Activated naive CD4-positive, alpha-beta T cell treated with anti-CD3 and anti-CD28 coated beads, Interleukin-2, amount 50 U/mL, for 24 hours (primary cell): ENCODE measurements around the gene IFITM2.
A peak's percentile ranks its signal among the peaks of the same experiment; 100 is the strongest.
"Not testable (repeated sequence)": the region's sequence is repeated elsewhere in the genome, so short reads cannot be mapped to it uniquely, and the experiment has no call there.

ENCODE experiments used
- H3K27ac Mint-ChIP-seq: one replicate; pipeline ENCODE4 v1.8.0; 2021; ENCODE audit warnings: mild to moderate bottlenecking, mixed read lengths
- H3K27me3 Mint-ChIP-seq: one replicate; pipeline ENCODE4 v1.8.0; 2021; ENCODE audit warnings: mixed read lengths
- H3K36me3 Mint-ChIP-seq: one replicate; pipeline ENCODE4 v1.8.0; 2021; ENCODE audit warnings: mixed read lengths
- H3K4me1 Mint-ChIP-seq: one replicate; pipeline ENCODE4 v1.8.0; 2021; ENCODE audit warnings: mixed read lengths
- H3K4me3 Mint-ChIP-seq: one replicate; pipeline ENCODE4 v1.8.0; 2021; ENCODE audit warnings: mild to moderate bottlenecking, mixed read lengths
- H3K9me3 Mint-ChIP-seq: one replicate; pipeline ENCODE4 v1.8.0; 2021; ENCODE audit warnings: mixed read lengths

IFITM2 gene

GRCh38 chr11:307766-308708, at the start of gene IFITM2:
Gene IFITM2, plus strand, starts transcription at chr11:307816. Its CDS starts 377 bp downstream, at chr11:308193.
- H3K9me3 Mint-ChIP-seq, H3K36me3 Mint-ChIP-seq, H3K27me3 Mint-ChIP-seq: not testable (repeated sequence)
- H3K27ac Mint-ChIP-seq = peak within 1 kb of the TSS; percentile 99
- peak within 1 kb of the TSS; percentile 94 for H3K4me3 Mint-ChIP-seq
- peaks cover 59% of the 10 kb centered on the region for H3K4me1 Mint-ChIP-seq

- no peaks in the 10 kb centered on the region for H3K27me3 Mint-ChIP-seq
- H3K4me3 Mint-ChIP-seq = no peak overlapping the region
- no peaks in the 10 kb centered on the region for H3K36me3 Mint-ChIP-seq
- H3K27ac Mint-ChIP-seq = no peak overlapping the region
- H3K4me1 Mint-ChIP-seq = no peaks in the 10 kb centered on the region
- no peaks in the 10 kb centered on the region for H3K9me3 Mint-ChIP-seq
Measured at GRCh38 chr11:259413-259812, 48.2 kb upstream of the IFITM2 start.

- Mint-ChIP-seq H3K9me3 (no peaks in the 10 kb centered on the region), H3K36me3 (no peaks in the 10 kb centered on the region), H3K4me1 (peaks cover 8% of the 10 kb centered on the region), H3K4me3 (no peak overlapping the region), H3K27ac (no peak overlapping the region), H3K27me3 (no peaks in the 10 kb centered on the region)
Measured at GRCh38 chr11:261624-262023, 46.0 kb upstream of the IFITM2 start.

GRCh38 chr11:266676-267439, 40.8 kb upstream of the IFITM2 start:
- Mint-ChIP-seq H3K27ac (peak overlapping the region; percentile 98), H3K4me1 (peaks cover 44% of the 10 kb centered on the region), H3K9me3 (no peaks in the 10 kb centered on the region), H3K27me3 (no peaks in the 10 kb centered on the region), H3K4me3 (peak overlapping the region; percentile 74), H3K36me3 (no peaks in the 10 kb centered on the region)

- Mint-ChIP-seq H3K27me3 (no peaks in the 10 kb centered on the region), H3K36me3 (no peaks in the 10 kb centered on the region), H3K27ac (peak overlapping the region; percentile 98), H3K4me3 (peak overlapping the region; percentile 93), H3K4me1 (peaks cover 44% of the 10 kb centered on the region), H3K9me3 (no peaks in the 10 kb centered on the region)
Measured at GRCh38 chr11:267491-267994, 40.1 kb upstream of the IFITM2 start.

GRCh38 chr11:268716-269145, 38.9 kb upstream of the IFITM2 start:
- Mint-ChIP-seq H3K27ac (peak overlapping the region; percentile 98), H3K4me1 (peaks cover 44% of the 10 kb centered on the region), H3K4me3 (peak overlapping the region; percentile 93)
- H3K36me3 Mint-ChIP-seq, H3K9me3 Mint-ChIP-seq, H3K27me3 Mint-ChIP-seq: not testable (repeated sequence)

- Mint-ChIP-seq H3K4me3 (peak overlapping the region; percentile 93), H3K9me3 (no peaks in the 10 kb centered on the region), H3K4me1 (peaks cover 44% of the 10 kb centered on the region), H3K27ac (peak overlapping the region; percentile 98), H3K36me3 (no peaks in the 10 kb centered on the region), H3K27me3 (no peaks in the 10 kb centered on the region)
Measured at GRCh38 chr11:269146-269890, 38.3 kb upstream of the IFITM2 start.

- Mint-ChIP-seq H3K27ac (no peak overlapping the region), H3K36me3 (no peaks in the 10 kb centered on the region), H3K4me1 (peaks cover 39% of the 10 kb centered on the region), H3K4me3 (no peak overlapping the region), H3K9me3 (no peaks in the 10 kb centered on the region), H3K27me3 (no peaks in the 10 kb centered on the region)
Measured at GRCh38 chr11:270451-271318, 36.9 kb upstream of the IFITM2 start.

- Mint-ChIP-seq H3K4me3 (no peak overlapping the region), H3K27me3 (no peaks in the 10 kb centered on the region), H3K27ac (no peak overlapping the region), H3K9me3 (no peaks in the 10 kb centered on the region), H3K4me1 (peaks cover 39% of the 10 kb centered on the region), H3K36me3 (no peaks in the 10 kb centered on the region)
Measured at GRCh38 chr11:271319-271715, 36.3 kb upstream of the IFITM2 start.

GRCh38 chr11:272195-272930, 35.3 kb upstream of the IFITM2 start:
- H3K27me3 Mint-ChIP-seq = no peaks in the 10 kb centered on the region
- no peaks in the 10 kb centered on the region for H3K36me3 Mint-ChIP-seq
- H3K4me1 Mint-ChIP-seq = peaks cover 33% of the 10 kb centered on the region
- no peaks in the 10 kb centered on the region for H3K9me3 Mint-ChIP-seq
- H3K27ac Mint-ChIP-seq = peak overlapping the region; percentile 80
- H3K4me3 Mint-ChIP-seq = no peak overlapping the region

GRCh38 chr11:272931-273198, 34.8 kb upstream of the IFITM2 start:
- H3K27me3 Mint-ChIP-seq = no peaks in the 10 kb centered on the region
- H3K27ac Mint-ChIP-seq = no peak overlapping the region
- no peak overlapping the region for H3K4me3 Mint-ChIP-seq
- peaks cover 33% of the 10 kb centered on the region for H3K4me1 Mint-ChIP-seq
- no peaks in the 10 kb centered on the region for H3K36me3 Mint-ChIP-seq
- no peaks in the 10 kb centered on the region for H3K9me3 Mint-ChIP-seq

GRCh38 chr11:276219-276618, 31.4 kb upstream of the IFITM2 start:
- Mint-ChIP-seq H3K27ac (peak overlapping the region; percentile 87), H3K27me3 (no peaks in the 10 kb centered on the region), H3K4me1 (peaks cover 21% of the 10 kb centered on the region), H3K9me3 (no peaks in the 10 kb centered on the region), H3K4me3 (no peak overlapping the region), H3K36me3 (no peaks in the 10 kb centered on the region)

GRCh38 chr11:278001-278951, 29.3 kb upstream of the IFITM2 start, which contains the start of gene NLRP6:
Gene NLRP6, plus strand, starts transcription at chr11:278407. Its CDS starts 163 bp downstream, at chr11:278570.
- H3K4me3 Mint-ChIP-seq = peak within 1 kb of the TSS; percentile 78
- H3K27me3 Mint-ChIP-seq = peaks cover 2% of the 10 kb centered on the region
- no peaks in the 10 kb centered on the region for H3K9me3 Mint-ChIP-seq
- peaks cover 3% of the 10 kb centered on the region for H3K36me3 Mint-ChIP-seq
- H3K4me1 Mint-ChIP-seq = peaks cover 40% of the 10 kb centered on the region
- peak within 1 kb of the TSS; percentile 76 for H3K27ac Mint-ChIP-seq
